ENCODE data around the gene MPIG6B.

Gene MPIG6B

GRCh38 chr6:31749301-31750036 is 26.3 kb downstream of the MPIG6B start:
- no peak for DNase-seq (ENCODE audit: low read depth)
- no peak for TF ChIP-seq CTCF (IDR thresholded peaks at IDR 0.05; ENCODE audit: control insufficient read depth, insufficient read depth, low read depth, low read length, missing control alignments)
- H3K4me3 ChIP-seq (ENCODE audit: control insufficient read depth, low read depth, low read length) = no peak overlapping the region

GRCh38 chr6:31750411-31751022 is 27.3 kb downstream of the MPIG6B start:
- DNase-seq (ENCODE audit: low read depth) = no peak
- no peak for TF ChIP-seq CTCF (IDR thresholded peaks at IDR 0.05; ENCODE audit: control insufficient read depth, insufficient read depth, low read depth, low read length, missing control alignments)
- no peak overlapping the region for H3K4me3 ChIP-seq (ENCODE audit: control insufficient read depth, low read depth, low read length)

GRCh38 chr6:31752739-31753319 is 29.7 kb downstream of the MPIG6B start:
- DNase-seq (ENCODE audit: low read depth) = no peak
- H3K4me3 ChIP-seq (ENCODE audit: control insufficient read depth, low read depth, low read length) = no peak overlapping the region
- TF ChIP-seq CTCF (IDR thresholded peaks at IDR 0.05; ENCODE audit: control insufficient read depth, insufficient read depth, low read depth, low read length, missing control alignments) = no peak

DNA sequence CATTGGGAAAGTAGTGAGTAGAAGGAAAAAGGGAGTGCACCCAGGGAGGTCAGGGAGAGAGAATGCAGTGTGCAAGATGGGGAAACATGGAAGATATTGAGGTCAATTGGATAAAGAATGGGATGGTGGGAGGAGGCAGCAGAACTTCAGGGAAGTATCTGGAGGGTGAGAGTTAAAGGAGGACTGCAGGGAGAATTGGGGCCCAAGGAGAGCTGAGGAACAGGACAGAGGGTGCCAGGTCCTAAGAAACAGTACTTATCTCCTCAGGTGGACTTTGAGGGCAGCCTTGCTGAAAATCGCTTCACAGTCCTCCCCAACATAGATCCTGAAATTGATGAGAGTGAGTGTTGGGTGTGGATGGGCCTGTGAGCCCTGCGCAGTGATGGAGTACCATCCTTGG is 35.1 kb downstream of the MPIG6B start:
- no peak for TF ChIP-seq CTCF (IDR thresholded peaks at IDR 0.05; ENCODE audit: control insufficient read depth, insufficient read depth, low read depth, low read length, missing control alignments)
- DNase-seq (ENCODE audit: low read depth) = no peak
- H3K4me3 ChIP-seq (ENCODE audit: control insufficient read depth, low read depth, low read length) = no peak overlapping the region

GRCh38 chr6:31760790-31761189 is 37.6 kb downstream of the MPIG6B start:
- DNase-seq (ENCODE audit: low read depth) = no peak
- no peak for TF ChIP-seq CTCF (IDR thresholded peaks at IDR 0.05; ENCODE audit: control insufficient read depth, insufficient read depth, low read depth, low read length, missing control alignments)

DNA sequence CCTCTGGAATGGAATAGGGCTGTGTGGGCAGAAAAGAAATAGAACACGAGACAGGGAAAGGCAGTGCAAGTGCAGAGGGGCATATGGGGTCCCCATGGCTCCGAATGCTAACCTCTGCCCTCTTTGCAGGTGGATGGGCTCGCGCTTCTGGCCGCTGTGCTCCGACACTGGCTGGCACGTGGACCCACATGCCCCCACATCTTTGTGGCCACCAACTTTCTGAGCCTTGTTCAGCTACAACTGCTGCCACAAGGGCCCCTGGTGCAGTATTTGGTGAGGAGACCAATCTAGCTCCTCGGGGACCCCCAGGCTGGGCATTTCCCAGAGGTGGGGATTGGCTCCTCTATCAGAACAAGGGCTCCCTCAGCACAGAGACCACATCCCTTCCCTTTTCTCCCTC is 38.2 kb downstream of the MPIG6B start:
- H3K4me3 ChIP-seq (ENCODE audit: control insufficient read depth, low read depth, low read length) = no peak overlapping the region
- no peak for DNase-seq (ENCODE audit: low read depth)
- no peak for TF ChIP-seq CTCF (IDR thresholded peaks at IDR 0.05; ENCODE audit: control insufficient read depth, insufficient read depth, low read depth, low read length, missing control alignments)

More at GRCh38 chr6:31760790-31761189, 37.6 kb downstream of the MPIG6B start:
- no peak overlapping the region for H3K4me3 ChIP-seq (ENCODE audit: control insufficient read depth, low read depth, low read length)
